Natural killer cell (primary cell): ENCODE measurements around the gene CAMK2B. TPM values are rescaled to one million over a fixed set of nuclear protein-coding genes. Genes with fewer than 3 reads are reported as not detected.

Experiments used
- ATAC-seq, 3 donors: fragments of 150-1000 bp in 2 of 3; fragments of 200-7000 bp in 1 of 3; cut with Tn5 transposase; 1 replicate in 1 of 3; 2 replicates in 2 of 3; pipeline ENCODE4 v1.10.0; 2021; ENCODE audit warnings: mild to moderate bottlenecking in 2 of 3, moderate library complexity in 2 of 3
- DNase-seq, 2 donors: peaks; one replicate each; pipeline versions ENCODE4 v3.0.0 to v3.0.0-alpha.2; 2013 to 2021; ENCODE audit warnings: mixed read lengths in 1 of 2
- H3K27ac ChIP-seq: one replicate; pipeline ENCODE4 v1.5.1; 2013; ENCODE audit warnings: mild to moderate bottlenecking, low read length
- H3K27me3 ChIP-seq: one replicate; pipeline ENCODE4 v1.6.1; 2013; ENCODE audit warnings: low read length; ENCODE audit not compliant: control insufficient read depth, insufficient read depth
- H3K36me3 ChIP-seq: one replicate; pipeline ENCODE4 v1.6.1; 2013; ENCODE audit warnings: low read length; ENCODE audit not compliant: control insufficient read depth, insufficient read depth
- H3K4me1 ChIP-seq: one replicate; pipeline ENCODE4 v1.6.1; 2013; ENCODE audit warnings: low read length; ENCODE audit not compliant: control insufficient read depth, insufficient read depth
- H3K4me3 ChIP-seq: one replicate; pipeline ENCODE4 v1.5.1; 2013; ENCODE audit warnings: low read length
- H3K9me3 ChIP-seq: one replicate; pipeline ENCODE4 v1.6.1; 2013; ENCODE audit warnings: low read length; ENCODE audit not compliant: control insufficient read depth, insufficient read depth
- H3K27ac Mint-ChIP-seq, 2 donors: one replicate each; pipeline ENCODE4 v1.8.0; 2022; ENCODE audit warnings: mild to moderate bottlenecking in 2 of 2, mixed read lengths in 2 of 2, moderate library complexity in 1 of 2
- H3K27me3 Mint-ChIP-seq, 2 donors: one replicate each; pipeline ENCODE4 v1.8.0; 2022; ENCODE audit warnings: low read depth in 2 of 2, mixed read lengths in 2 of 2
- H3K36me3 Mint-ChIP-seq: one replicate; pipeline ENCODE4 v1.8.0; 2022; ENCODE audit warnings: mixed read lengths
- H3K4me1 Mint-ChIP-seq, 2 donors: one replicate each; pipeline ENCODE4 v1.8.0; 2022; ENCODE audit warnings: mixed read lengths in 2 of 2
- H3K4me3 Mint-ChIP-seq: one replicate; pipeline ENCODE4 v1.8.0; 2022; ENCODE audit warnings: mild to moderate bottlenecking, moderate library complexity, mixed read lengths
- H3K9me3 Mint-ChIP-seq, 2 donors: one replicate each; pipeline ENCODE4 v1.8.0; 2022; ENCODE audit warnings: mixed read lengths in 2 of 2
- WGBS: methylation state at CpG from one replicate; pipeline ENCODE4 v1.1.7; 2013; ENCODE audit warnings: missing lambda C conversion rate; ENCODE audit not compliant: insufficient coverage; 5-methylcytosine and 5-hydroxymethylcytosine counted together
- intact Hi-C: fragments of 100-400 bp; cut with micrococcal nuclease; formaldehyde crosslinking; loops from one replicate; pipeline ENCODE4 v1.14.2; 2022
- total RNA-seq, 4 donors: library from RNA; stranded (reverse); fragments of 120-200 nt in 1 of 4; gene quantifications; one replicate each; pipeline versions ENCODE4 v1.2.3 to v1.2.4, GENCODE V29; 2013 to 2022
- TF ChIP-seq, protein P1 (sequence below): fragments of 200-600 bp; IDR thresholded peaks from one replicate; pipeline ENCODE4 v1.8.0; 2022; ENCODE audit warnings: antibody characterized with exemption

The CAMK2B gene
- total RNA-seq, 3 donors from 2014 or later (not counting 1 experiment from before 2014, with no cell fraction given): 0.70 TPM; not detected in 2

DNA sequence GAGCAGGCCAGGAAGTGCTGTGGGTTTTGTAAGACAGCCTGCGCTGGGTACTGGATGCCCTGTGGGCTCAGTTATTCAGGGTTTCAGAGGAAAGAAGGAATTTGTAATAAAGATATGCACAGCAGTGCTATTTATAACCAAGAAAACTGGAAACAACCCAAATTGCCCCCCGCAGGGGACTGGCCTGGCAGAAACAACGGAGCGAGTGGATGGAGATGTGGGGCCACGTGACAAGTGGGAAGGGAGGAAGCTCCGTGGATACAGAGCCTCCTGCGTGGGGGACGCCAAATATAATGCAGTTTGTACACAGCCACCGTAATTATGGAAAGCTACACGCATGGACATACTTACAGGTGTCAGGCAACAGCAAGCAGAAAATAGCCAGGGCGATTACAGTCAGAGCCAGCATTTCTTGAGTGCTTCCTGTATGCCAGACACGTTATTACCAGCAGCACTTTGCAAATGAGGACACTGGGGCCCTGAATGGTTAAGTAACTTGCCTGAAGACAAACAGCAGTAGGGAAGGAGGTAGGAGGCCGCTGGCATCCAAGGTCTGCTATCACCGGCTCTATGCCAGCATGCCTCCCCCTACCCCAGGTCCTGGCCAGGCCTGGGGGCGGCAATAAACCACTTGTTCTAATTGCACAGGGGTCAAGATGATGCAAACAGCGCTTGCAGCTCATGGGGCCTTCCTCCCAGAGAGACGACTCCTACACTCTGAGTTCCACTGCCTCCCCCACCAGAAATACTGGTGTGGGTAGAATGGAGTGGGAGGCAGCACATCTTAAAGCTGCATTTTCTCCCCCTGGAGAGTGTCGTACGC, 8.7 kb upstream of the CAMK2B start:
- no peak for ATAC-seq

DNA sequence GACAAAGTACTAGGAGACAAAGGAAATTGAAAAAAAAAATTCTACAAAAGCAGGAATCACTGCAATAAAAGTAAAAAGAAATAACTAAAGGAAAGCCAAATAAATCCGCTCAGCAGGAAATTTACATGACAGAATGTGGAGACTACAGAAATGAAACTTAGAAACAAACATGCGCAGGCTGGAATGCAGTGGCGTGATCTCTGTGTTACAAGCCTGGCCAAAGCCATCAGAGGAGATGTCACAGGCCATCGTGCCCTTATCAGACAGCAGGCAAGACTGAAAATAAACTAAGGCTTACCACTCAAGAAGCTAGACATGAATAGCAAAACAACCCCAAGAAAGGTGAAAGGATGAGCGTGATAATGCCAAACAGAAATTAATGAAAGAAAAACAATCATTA, 6.3 kb upstream of the CAMK2B start:
- TF ChIP-seq, protein P1, sequence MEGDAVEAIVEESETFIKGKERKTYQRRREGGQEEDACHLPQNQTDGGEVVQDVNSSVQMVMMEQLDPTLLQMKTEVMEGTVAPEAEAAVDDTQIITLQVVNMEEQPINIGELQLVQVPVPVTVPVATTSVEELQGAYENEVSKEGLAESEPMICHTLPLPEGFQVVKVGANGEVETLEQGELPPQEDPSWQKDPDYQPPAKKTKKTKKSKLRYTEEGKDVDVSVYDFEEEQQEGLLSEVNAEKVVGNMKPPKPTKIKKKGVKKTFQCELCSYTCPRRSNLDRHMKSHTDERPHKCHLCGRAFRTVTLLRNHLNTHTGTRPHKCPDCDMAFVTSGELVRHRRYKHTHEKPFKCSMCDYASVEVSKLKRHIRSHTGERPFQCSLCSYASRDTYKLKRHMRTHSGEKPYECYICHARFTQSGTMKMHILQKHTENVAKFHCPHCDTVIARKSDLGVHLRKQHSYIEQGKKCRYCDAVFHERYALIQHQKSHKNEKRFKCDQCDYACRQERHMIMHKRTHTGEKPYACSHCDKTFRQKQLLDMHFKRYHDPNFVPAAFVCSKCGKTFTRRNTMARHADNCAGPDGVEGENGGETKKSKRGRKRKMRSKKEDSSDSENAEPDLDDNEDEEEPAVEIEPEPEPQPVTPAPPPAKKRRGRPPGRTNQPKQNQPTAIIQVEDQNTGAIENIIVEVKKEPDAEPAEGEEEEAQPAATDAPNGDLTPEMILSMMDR: no peak
- H3K9me3 Mint-ChIP-seq: peaks cover 0 to 6% of the 10 kb centered on the region in 2 donors
- no peaks in the 10 kb centered on the region for H3K4me1 Mint-ChIP-seq
- DNase-seq (no peak), ATAC-seq (no peak)
- WGBS: 88% methylated on average over 4 of the region's 5 CpGs
- intact Hi-C loops: no loop called here
- Histone ChIP-seq H3K4me1 (no peaks in the 10 kb centered on the region), H3K27ac (no peak overlapping the region), H3K9me3 (no peaks in the 10 kb centered on the region), H3K4me3 (no peak overlapping the region), H3K27me3 (peaks cover 3% of the 10 kb centered on the region), H3K36me3 (no peaks in the 10 kb centered on the region)
- H3K36me3 Mint-ChIP-seq: no peaks in the 10 kb centered on the region
- H3K4me3 Mint-ChIP-seq: no peak overlapping the region
- H3K27ac Mint-ChIP-seq: no peak overlapping the region
- peaks cover 19 to 23% of the 10 kb centered on the region in 2 donors for H3K27me3 Mint-ChIP-seq

More for the DNA sequence above, 8.7 kb upstream of the CAMK2B start:
- H3K4me1 Mint-ChIP-seq: no peaks in the 10 kb centered on the region
- Histone ChIP-seq H3K9me3 (no peaks in the 10 kb centered on the region), H3K36me3 (no peaks in the 10 kb centered on the region), H3K4me3 (no peak overlapping the region), H3K27ac (no peak overlapping the region), H3K4me1 (no peaks in the 10 kb centered on the region), H3K27me3 (peaks cover 2% of the 10 kb centered on the region)
- 88% methylated on average over 17 of the region's 19 CpGs for WGBS
- intact Hi-C loops: no loop called here
- no peaks in the 10 kb centered on the region for H3K36me3 Mint-ChIP-seq
- no peak for DNase-seq
- H3K4me3 Mint-ChIP-seq: no peak overlapping the region
- H3K27me3 Mint-ChIP-seq: peaks cover 22 to 30% of the 10 kb centered on the region in 2 donors
- TF ChIP-seq, protein P1: no peak
- no peak overlapping the region for H3K27ac Mint-ChIP-seq
- peaks cover 3 to 4% of the 10 kb centered on the region in 2 donors for H3K9me3 Mint-ChIP-seq

DNA sequence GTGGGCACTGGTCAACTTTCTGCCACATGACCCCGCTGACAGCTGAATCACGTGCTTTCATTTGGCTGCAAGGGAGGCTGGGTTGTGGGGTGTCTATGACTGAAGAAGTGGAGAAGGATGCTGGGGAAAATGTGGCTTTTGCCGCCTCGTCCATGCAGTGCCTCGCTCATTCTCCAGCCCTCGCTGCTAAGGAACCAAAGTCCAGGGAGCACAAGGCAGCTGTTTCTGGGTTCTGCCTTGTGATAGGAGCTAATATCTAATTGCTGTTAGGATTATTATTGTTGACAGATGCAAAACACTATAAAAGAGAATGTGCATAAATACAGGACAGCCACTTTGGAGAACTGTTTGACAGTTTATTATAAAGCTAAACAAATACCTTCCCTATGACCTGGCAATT, 4.9 kb upstream of the CAMK2B start:
- intact Hi-C loops: no loop called here
- Mint-ChIP-seq H3K36me3 (no peaks in the 10 kb centered on the region), H3K27ac (no peak overlapping the region), H3K27me3 (peaks cover 20 to 23% of the 10 kb centered on the region in 2 donors), H3K9me3 (peaks cover 0 to 4% of the 10 kb centered on the region in 2 donors), H3K4me3 (no peak overlapping the region), H3K4me1 (peaks cover 0 to 6% of the 10 kb centered on the region in 2 donors)
- no peaks in the 10 kb centered on the region for H3K4me1 ChIP-seq
- no peak for DNase-seq
- no peak for ATAC-seq
- TF ChIP-seq, protein P1: no peak
- H3K36me3 ChIP-seq: no peaks in the 10 kb centered on the region
- H3K27ac ChIP-seq: no peak overlapping the region
- peaks cover 8% of the 10 kb centered on the region for H3K27me3 ChIP-seq
- no peaks in the 10 kb centered on the region for H3K9me3 ChIP-seq
- 84% methylated on average over 6 of the region's 6 CpGs for WGBS
- H3K4me3 ChIP-seq: no peak overlapping the region
